A673 (cell line): ENCODE measurements around the gene VPS26C.

Source experiments
- EZH2 ChIP-seq: fragments of 200-600 bp; sonication (generic); IDR thresholded peaks from 2 replicates; pipeline ENCODE4 v1.6.1; 2017; ENCODE audit warnings: borderline replicate concordance, low read depth, mild to moderate bottlenecking, mixed read lengths, antibody characterized with exemption, low read length; ENCODE audit not compliant: poor library complexity, severe bottlenecking
- TF ChIP-seq, protein P1 (sequence below): fragments of 300-800, 200-600 bp; sonication (generic); conservative IDR thresholded peaks from 2 replicates; pipeline ENCODE4 v1.5.1; 2017; ENCODE audit warnings: low read depth, mild to moderate bottlenecking, antibody characterized with exemption, low read length, moderate library complexity, mixed read lengths

DNA sequence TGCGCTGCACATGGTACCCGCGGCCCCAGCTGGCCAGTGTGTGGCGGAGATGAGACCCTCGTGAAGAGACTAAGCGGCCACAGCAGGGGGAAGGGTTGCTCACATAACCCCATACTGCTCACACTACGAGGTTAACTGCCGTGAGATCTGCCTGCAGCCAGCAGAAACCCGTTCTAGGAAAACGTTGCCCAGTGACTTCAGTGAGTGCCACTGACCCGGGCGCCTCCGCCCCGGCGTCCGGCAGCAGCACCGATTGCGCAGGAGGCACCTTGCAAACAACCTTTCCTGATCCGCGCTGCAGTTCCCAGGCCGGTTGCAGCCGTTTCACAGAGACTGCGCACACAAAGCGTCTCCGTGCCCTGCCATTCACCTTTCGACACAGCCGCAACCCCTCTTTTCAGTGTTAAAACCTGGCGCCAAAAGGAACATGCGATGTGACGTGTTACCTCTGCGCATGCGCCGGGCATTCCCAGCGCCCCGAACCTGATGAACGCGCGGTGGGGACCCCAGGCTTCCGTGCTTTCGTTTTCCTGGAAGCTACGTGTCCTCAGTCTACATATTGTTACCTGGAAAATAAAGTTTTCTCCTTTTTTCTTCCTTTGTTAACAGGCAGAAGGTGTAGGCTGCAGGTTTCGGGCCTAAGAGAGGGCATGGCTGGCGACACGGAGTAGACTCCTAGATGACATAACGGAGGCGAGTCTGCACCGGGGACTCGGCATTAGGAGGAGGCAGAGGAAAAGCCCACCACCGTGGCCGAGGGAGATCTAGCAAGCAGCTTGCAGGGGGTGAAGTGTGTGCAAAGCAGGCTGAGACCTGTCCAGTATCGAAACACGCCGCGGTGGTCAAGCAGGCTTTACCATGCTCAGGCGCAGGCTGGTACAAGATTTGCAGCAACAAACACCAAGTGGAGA lies 8.9 kb downstream of the VPS26C start:
- TF ChIP-seq, protein P1, sequence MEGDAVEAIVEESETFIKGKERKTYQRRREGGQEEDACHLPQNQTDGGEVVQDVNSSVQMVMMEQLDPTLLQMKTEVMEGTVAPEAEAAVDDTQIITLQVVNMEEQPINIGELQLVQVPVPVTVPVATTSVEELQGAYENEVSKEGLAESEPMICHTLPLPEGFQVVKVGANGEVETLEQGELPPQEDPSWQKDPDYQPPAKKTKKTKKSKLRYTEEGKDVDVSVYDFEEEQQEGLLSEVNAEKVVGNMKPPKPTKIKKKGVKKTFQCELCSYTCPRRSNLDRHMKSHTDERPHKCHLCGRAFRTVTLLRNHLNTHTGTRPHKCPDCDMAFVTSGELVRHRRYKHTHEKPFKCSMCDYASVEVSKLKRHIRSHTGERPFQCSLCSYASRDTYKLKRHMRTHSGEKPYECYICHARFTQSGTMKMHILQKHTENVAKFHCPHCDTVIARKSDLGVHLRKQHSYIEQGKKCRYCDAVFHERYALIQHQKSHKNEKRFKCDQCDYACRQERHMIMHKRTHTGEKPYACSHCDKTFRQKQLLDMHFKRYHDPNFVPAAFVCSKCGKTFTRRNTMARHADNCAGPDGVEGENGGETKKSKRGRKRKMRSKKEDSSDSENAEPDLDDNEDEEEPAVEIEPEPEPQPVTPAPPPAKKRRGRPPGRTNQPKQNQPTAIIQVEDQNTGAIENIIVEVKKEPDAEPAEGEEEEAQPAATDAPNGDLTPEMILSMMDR = no peak
- no peak for TF ChIP-seq EZH2
